Calu3 (cell line): ENCODE measurements around the gene HSPB8. TPM values are rescaled to one million over a fixed set of nuclear protein-coding genes. Genes with fewer than 3 reads are reported as not detected.

Source experiments
- BruUV-seq: library from RNA; stranded (reverse); fragments of 400-500 nt; replicated peaks from 2 replicates; lab custom pipeline; 2021; lab: Mats Ljungman, UMichigan
- CTCF ChIA-PET: fragments of 300-600 bp; sonication (Branson Sonifier 250); formaldehyde crosslinking; loops from one replicate; lab custom pipeline; 2022; ENCODE audit warnings: antibody characterized with exemption; lab: Charles Lee
- DNase-seq: peaks from one replicate; pipeline ENCODE4 v3.0.0; 2022
- H3K27ac Mint-ChIP-seq: one replicate; pipeline ENCODE4 v1.8.0; 2022; ENCODE audit warnings: mixed read lengths; ENCODE audit not compliant: unreplicated experiment
- H3K27me3 Mint-ChIP-seq: one replicate; pipeline ENCODE4 v1.8.0; 2022; ENCODE audit warnings: mixed read lengths; ENCODE audit not compliant: unreplicated experiment
- H3K36me3 Mint-ChIP-seq: one replicate; pipeline ENCODE4 v1.8.0; 2022; ENCODE audit warnings: mild to moderate bottlenecking, moderate library complexity, mixed read lengths; ENCODE audit not compliant: insufficient read depth, unreplicated experiment
- H3K4me1 Mint-ChIP-seq: one replicate; pipeline ENCODE4 v1.8.0; 2022; ENCODE audit warnings: mild to moderate bottlenecking, low read depth, mixed read lengths; ENCODE audit not compliant: unreplicated experiment
- H3K4me3 Mint-ChIP-seq: one replicate; pipeline ENCODE4 v1.8.0; 2022; ENCODE audit warnings: mild to moderate bottlenecking, low read depth, moderate library complexity, mixed read lengths; ENCODE audit not compliant: unreplicated experiment
- H3K9me3 Mint-ChIP-seq: one replicate; pipeline ENCODE4 v1.8.0; 2022; ENCODE audit warnings: low read depth, mixed read lengths; ENCODE audit not compliant: unreplicated experiment
- intact Hi-C: fragments of 100-400 bp; cut with micrococcal nuclease; formaldehyde crosslinking; loops from one replicate; pipeline ENCODE4 v1.10.0; 2022; ENCODE audit not compliant: unreplicated experiment
- total RNA-seq: library from RNA; stranded (reverse); gene quantifications from 2 replicates; pipeline ENCODE4 v1.2.3, GENCODE V29; 2022
- TF ChIP-seq, protein P1 (sequence below): fragments of 200-600 bp; IDR thresholded peaks from one replicate; pipeline ENCODE4 v1.8.0; 2022; ENCODE audit warnings: antibody characterized with exemption; ENCODE audit not compliant: unreplicated experiment

The HSPB8 gene
- total RNA-seq, 1 experiment from 2014 or later: 2.0 TPM

- H3K9me3 Mint-ChIP-seq: no peaks in the 10 kb centered on the region
- BruUV-seq: no TSS peak
- intact Hi-C loops: no loop called here
- no peaks in the 10 kb centered on the region for H3K4me1 Mint-ChIP-seq
- H3K27me3 Mint-ChIP-seq: peaks cover 56% of the 10 kb centered on the region
- TF ChIP-seq, protein P1, sequence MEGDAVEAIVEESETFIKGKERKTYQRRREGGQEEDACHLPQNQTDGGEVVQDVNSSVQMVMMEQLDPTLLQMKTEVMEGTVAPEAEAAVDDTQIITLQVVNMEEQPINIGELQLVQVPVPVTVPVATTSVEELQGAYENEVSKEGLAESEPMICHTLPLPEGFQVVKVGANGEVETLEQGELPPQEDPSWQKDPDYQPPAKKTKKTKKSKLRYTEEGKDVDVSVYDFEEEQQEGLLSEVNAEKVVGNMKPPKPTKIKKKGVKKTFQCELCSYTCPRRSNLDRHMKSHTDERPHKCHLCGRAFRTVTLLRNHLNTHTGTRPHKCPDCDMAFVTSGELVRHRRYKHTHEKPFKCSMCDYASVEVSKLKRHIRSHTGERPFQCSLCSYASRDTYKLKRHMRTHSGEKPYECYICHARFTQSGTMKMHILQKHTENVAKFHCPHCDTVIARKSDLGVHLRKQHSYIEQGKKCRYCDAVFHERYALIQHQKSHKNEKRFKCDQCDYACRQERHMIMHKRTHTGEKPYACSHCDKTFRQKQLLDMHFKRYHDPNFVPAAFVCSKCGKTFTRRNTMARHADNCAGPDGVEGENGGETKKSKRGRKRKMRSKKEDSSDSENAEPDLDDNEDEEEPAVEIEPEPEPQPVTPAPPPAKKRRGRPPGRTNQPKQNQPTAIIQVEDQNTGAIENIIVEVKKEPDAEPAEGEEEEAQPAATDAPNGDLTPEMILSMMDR: no peak
- CTCF ChIA-PET: no interaction called here
- no peaks in the 10 kb centered on the region for H3K36me3 Mint-ChIP-seq
- H3K4me3 Mint-ChIP-seq: no peak overlapping the region
- no peak for DNase-seq
- no peak overlapping the region for H3K27ac Mint-ChIP-seq
Measured at GRCh38 chr12:119206348-119207062, 27.8 kb downstream of the HSPB8 start.

GRCh38 chr12:119207063-119207560 is 28.4 kb downstream of the HSPB8 start:
- CTCF ChIA-PET: interaction anchor here (0.6 kb wide), 1 partner anchor 141 kb away, joined by 4 read pairs; no protein-coding TSS in a partner anchor
- Mint-ChIP-seq H3K4me1 (no peaks in the 10 kb centered on the region), H3K9me3 (no peaks in the 10 kb centered on the region), H3K36me3 (no peaks in the 10 kb centered on the region), H3K27ac (no peak overlapping the region), H3K4me3 (no peak overlapping the region), H3K27me3 (peaks cover 56% of the 10 kb centered on the region)
- intact Hi-C loops: no loop called here
- no TSS peak for BruUV-seq
- DNase-seq: no peak
- TF ChIP-seq, protein P1: no peak

GRCh38 chr12:119208626-119209061 is 29.9 kb downstream of the HSPB8 start:
- intact Hi-C loops: no loop called here
- peak; percentile 27 for DNase-seq
- Mint-ChIP-seq H3K9me3 (no peaks in the 10 kb centered on the region), H3K4me1 (no peaks in the 10 kb centered on the region), H3K27me3 (peaks cover 56% of the 10 kb centered on the region), H3K36me3 (no peaks in the 10 kb centered on the region), H3K27ac (no peak overlapping the region), H3K4me3 (no peak overlapping the region)
- CTCF ChIA-PET: no interaction called here
- TF ChIP-seq, protein P1: no peak
- BruUV-seq: no TSS peak

- no TSS peak for BruUV-seq
- peaks cover 65% of the 10 kb centered on the region for H3K27me3 Mint-ChIP-seq
- no peaks in the 10 kb centered on the region for H3K4me1 Mint-ChIP-seq
- no peaks in the 10 kb centered on the region for H3K9me3 Mint-ChIP-seq
- intact Hi-C loops: no loop called here
- H3K36me3 Mint-ChIP-seq: no peaks in the 10 kb centered on the region
- TF ChIP-seq, protein P1: no peak
- CTCF ChIA-PET: interaction anchor here (0.6 kb wide), 1 partner anchor 1337 kb away, joined by 3 read pairs; no protein-coding TSS in a partner anchor
- DNase-seq: no peak
- no peak overlapping the region for H3K4me3 Mint-ChIP-seq
- no peak overlapping the region for H3K27ac Mint-ChIP-seq
Measured at GRCh38 chr12:119211884-119212283, 33.2 kb downstream of the HSPB8 start.
